Suprapubic skin (tissue), 3 donors: ENCODE measurements around the gene GFPT2.

Source experiments
- POLR2AphosphoS5 ChIP-seq, 3 donors: sonication (generic); formaldehyde crosslinking; IDR thresholded peaks; one replicate each; pipeline ENCODE4 v1.6.1; 2017; ENCODE audit warnings: antibody characterized with exemption in 3 of 3
- TF ChIP-seq, protein P1 (sequence below), 2 donors: fragments of 200-600 bp in 1 of 2; fragments of 450-650 bp in 1 of 2; sonication (generic) in 1 of 2; IDR thresholded peaks; one replicate each; pipeline ENCODE4 v1.5.1; 2016 to 2019; ENCODE audit warnings: antibody characterized with exemption in 2 of 2, mild to moderate bottlenecking in 1 of 2, moderate library complexity in 1 of 2

DNA sequence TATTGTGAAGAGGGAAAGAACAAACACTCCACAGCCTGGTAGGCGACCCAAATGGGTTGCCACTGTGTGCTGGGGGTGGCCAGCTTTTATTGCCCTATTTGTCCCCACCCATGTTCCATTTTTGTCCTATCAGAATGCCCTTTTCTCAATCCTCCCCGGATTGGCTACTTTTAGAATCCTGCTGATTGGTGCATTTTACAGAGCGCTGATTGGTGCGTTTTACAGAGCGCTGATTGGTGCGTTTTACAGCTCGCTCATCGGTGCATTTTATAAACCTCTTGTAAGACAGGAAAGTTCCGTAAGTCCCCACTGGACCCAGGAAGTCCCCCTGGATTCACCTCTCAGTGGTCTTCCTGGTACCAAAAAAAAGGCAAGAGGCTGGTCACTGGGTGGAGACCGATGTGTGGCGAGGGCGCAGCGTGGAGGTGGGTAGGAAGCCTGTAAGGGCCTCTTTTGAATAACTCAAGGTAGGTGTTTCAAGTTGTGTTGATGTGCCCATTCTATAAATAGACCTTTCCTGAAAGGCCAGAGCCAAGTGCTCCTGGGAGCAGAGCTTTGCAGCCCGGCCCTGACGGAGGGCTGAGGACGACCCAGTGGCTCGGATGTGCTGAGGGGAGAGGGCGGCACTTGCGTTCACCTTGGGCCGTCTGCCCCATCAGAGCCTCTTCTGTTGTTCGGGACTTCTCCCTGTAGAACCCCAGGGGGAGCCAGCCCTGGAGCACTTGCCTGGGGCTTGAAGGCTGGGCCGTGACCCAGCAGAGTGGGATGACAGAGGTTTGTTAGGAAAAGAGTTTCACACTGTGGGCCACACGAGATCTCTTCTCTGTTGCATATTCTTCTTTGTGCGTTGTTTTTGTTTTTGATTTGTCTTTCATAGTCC is 7.2 kb upstream of the GFPT2 start:
- TF ChIP-seq, protein P1, sequence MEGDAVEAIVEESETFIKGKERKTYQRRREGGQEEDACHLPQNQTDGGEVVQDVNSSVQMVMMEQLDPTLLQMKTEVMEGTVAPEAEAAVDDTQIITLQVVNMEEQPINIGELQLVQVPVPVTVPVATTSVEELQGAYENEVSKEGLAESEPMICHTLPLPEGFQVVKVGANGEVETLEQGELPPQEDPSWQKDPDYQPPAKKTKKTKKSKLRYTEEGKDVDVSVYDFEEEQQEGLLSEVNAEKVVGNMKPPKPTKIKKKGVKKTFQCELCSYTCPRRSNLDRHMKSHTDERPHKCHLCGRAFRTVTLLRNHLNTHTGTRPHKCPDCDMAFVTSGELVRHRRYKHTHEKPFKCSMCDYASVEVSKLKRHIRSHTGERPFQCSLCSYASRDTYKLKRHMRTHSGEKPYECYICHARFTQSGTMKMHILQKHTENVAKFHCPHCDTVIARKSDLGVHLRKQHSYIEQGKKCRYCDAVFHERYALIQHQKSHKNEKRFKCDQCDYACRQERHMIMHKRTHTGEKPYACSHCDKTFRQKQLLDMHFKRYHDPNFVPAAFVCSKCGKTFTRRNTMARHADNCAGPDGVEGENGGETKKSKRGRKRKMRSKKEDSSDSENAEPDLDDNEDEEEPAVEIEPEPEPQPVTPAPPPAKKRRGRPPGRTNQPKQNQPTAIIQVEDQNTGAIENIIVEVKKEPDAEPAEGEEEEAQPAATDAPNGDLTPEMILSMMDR (IDR thresholded peaks at IDR 0.05): no peak
- TF ChIP-seq POLR2AphosphoS5 (IDR thresholded peaks at IDR 0.05): no peak
